ENCODE results near the gene CDKL5.

The CDKL5 gene

DNA sequence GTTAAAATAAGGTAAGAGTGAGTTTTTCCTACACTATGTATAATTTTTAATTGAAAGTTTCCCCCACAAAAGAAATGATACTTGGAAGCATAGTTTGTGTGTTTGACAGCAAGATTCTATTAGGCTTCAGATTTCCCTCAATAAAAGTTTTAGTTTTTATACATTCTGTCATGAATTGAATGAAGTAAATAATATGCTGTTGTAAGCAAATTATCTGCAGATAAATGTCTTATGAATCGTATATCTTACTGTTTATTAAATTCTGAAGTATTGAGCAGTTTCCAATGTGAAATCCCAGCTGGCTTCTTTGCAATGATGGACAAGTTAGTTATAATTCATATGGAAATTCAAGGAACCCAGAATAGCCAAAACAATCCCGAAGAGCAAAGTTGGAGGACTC lies 213.0 kb downstream of the CDKL5 start:
- TF ChIP-seq, protein P1, sequence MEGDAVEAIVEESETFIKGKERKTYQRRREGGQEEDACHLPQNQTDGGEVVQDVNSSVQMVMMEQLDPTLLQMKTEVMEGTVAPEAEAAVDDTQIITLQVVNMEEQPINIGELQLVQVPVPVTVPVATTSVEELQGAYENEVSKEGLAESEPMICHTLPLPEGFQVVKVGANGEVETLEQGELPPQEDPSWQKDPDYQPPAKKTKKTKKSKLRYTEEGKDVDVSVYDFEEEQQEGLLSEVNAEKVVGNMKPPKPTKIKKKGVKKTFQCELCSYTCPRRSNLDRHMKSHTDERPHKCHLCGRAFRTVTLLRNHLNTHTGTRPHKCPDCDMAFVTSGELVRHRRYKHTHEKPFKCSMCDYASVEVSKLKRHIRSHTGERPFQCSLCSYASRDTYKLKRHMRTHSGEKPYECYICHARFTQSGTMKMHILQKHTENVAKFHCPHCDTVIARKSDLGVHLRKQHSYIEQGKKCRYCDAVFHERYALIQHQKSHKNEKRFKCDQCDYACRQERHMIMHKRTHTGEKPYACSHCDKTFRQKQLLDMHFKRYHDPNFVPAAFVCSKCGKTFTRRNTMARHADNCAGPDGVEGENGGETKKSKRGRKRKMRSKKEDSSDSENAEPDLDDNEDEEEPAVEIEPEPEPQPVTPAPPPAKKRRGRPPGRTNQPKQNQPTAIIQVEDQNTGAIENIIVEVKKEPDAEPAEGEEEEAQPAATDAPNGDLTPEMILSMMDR (IDR thresholded peaks at IDR 0.05; ENCODE audit: low read depth, low read length, missing control alignments) = no peak
- H3K36me3 ChIP-seq (replicated peaks) = no peaks in the 10 kb centered on the region
- H3K27me3 ChIP-seq (replicated peaks) = no peaks in the 10 kb centered on the region
- H3K27ac ChIP-seq = no peak overlapping the region
- in situ Hi-C loops (cut with HindIII; ENCODE audit: low pct_ligation_motif_present, low sequenced_read_pairs) = no loop called here
- no peak overlapping the region for H3K4me3 ChIP-seq (ENCODE audit: low read depth, low read length)
- no peak for DNase-seq

DNA sequence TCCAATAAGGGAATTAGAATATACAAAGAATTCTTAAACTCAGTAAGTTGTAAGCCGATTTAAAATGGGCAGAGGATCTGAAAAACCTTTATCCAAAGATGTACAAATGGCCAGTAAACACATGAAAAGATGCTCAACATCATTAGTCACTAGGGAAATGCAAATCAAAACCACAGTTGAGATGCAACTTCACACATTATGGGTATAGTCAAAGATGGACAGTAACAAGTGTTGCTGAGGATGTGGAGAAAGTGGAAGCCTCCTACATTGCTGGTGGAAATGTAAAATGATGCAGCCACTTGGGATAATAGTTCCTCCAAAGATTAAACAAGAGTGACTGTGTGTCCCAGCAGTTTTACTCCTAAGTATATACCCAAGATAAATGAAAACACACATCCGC lies 213.9 kb downstream of the CDKL5 start:
- no peaks in the 10 kb centered on the region for H3K36me3 ChIP-seq (replicated peaks)
- no peak overlapping the region for H3K27ac ChIP-seq
- H3K4me3 ChIP-seq (ENCODE audit: low read depth, low read length) = no peak overlapping the region
- in situ Hi-C loops (cut with HindIII; ENCODE audit: low pct_ligation_motif_present, low sequenced_read_pairs) = no loop called here
- TF ChIP-seq, protein P1 (IDR thresholded peaks at IDR 0.05; ENCODE audit: low read depth, low read length, missing control alignments) = no peak
- no peak for DNase-seq
- H3K27me3 ChIP-seq (replicated peaks) = no peaks in the 10 kb centered on the region

DNA sequence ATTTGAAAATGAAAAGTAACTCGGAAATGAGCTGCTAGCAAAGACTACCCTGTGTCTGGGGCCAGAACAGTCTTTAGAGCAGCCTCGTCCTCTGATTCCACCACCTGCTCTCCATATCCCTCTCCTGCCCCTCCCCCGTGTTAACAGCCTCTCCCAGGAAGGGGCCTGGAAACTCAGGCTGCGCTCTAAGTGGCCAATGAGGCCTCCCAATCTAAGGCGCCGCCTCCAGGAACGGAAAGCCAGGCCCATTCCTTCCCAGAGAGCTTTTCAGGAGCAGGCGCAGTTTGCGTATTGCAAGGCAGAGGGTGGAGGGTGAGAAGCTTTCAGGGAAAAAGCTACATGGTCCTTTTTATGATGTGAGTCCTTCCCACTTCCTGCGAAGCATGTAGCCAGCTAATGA lies 215.3 kb downstream of the CDKL5 start:
- TF ChIP-seq, protein P1 (IDR thresholded peaks at IDR 0.05; ENCODE audit: low read depth, low read length, missing control alignments) = no peak
- no peak for DNase-seq
- H3K27ac ChIP-seq = no peak overlapping the region
- in situ Hi-C loops (cut with HindIII; ENCODE audit: low pct_ligation_motif_present, low sequenced_read_pairs) = no loop called here
- H3K36me3 ChIP-seq (replicated peaks) = no peaks in the 10 kb centered on the region
- no peaks in the 10 kb centered on the region for H3K27me3 ChIP-seq (replicated peaks)
- no peak overlapping the region for H3K4me3 ChIP-seq (ENCODE audit: low read depth, low read length)

DNA sequence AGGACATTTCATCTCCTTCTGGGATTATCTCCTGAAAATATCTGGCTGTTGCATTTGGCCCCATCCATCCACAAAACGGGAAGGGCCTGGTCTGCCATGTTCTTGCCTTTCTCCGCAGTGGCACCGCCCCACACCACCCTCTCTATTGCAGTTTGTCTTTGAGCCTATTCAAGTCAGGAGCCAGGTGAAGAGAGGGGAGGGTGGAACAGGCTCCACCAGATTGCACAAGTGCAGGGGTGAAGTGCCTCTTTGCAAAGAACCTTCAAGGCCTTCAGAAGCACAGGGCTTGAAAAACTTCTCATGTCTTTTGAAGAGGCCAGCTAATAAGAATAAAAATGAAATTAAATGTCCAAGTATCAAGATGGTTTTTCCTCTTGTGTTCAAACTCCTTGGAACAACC lies 217.8 kb downstream of the CDKL5 start:
- Histone ChIP-seq H3K27me3 (replicated peaks) (no peaks in the 10 kb centered on the region), H3K4me3 (ENCODE audit: low read depth, low read length) (no peak overlapping the region), H3K27ac (no peak overlapping the region), H3K36me3 (replicated peaks) (no peaks in the 10 kb centered on the region)
- in situ Hi-C loops (cut with HindIII; ENCODE audit: low pct_ligation_motif_present, low sequenced_read_pairs) = no loop called here
- no peak for DNase-seq
- TF ChIP-seq, protein P1 (IDR thresholded peaks at IDR 0.05; ENCODE audit: low read depth, low read length, missing control alignments) = no peak

DNA sequence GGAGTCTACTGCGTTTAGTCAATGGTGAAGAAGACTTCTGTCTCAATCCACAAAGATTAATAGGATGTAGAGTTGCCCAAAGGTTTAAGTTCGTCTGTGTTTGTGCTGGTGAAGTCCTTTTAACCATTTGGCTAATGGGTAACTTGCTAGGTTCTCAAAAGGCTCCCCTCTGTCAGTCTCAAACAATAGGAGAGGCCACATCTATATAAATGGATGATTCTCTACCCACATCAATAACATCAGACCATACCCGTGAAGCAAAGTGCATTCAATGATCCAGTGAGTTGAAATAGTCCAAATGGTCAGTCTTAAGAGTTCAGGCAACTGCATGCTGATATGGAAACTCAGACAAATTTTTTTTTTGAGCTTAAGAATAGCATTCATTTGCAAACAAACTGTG lies 218.4 kb downstream of the CDKL5 start:
- TF ChIP-seq, protein P1 (IDR thresholded peaks at IDR 0.05; ENCODE audit: low read depth, low read length, missing control alignments) = no peak
- no peak for DNase-seq

DNA sequence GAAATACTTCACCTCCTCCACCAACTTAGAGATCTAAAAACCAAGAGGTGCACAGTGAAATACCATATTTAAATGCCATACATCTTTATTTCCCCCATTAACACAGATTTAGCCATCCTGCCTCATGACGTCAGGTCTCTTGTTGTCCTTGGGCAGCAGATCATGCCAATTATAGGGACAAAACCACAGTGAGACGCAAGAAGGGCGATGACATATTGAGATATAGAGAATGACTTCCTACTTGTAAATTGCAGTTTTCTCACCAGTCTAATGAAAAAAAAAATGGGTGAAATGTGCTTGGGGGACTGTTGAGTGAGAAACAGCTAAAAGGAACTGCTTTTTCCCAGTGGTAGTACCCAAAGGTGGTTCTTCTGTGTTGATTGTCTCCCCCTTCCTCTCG lies 222.2 kb downstream of the CDKL5 start:
- no peak overlapping the region for H3K4me3 ChIP-seq (ENCODE audit: low read depth, low read length)
- TF ChIP-seq, protein P1 (IDR thresholded peaks at IDR 0.05; ENCODE audit: low read depth, low read length, missing control alignments) = no peak
- H3K36me3 ChIP-seq (replicated peaks) = no peaks in the 10 kb centered on the region
- in situ Hi-C loops (cut with HindIII; ENCODE audit: low pct_ligation_motif_present, low sequenced_read_pairs) = no loop called here
- no peak overlapping the region for H3K27ac ChIP-seq
- H3K27me3 ChIP-seq (replicated peaks) = no peaks in the 10 kb centered on the region
- no peak for DNase-seq

More for the DNA sequence above, 218.4 kb downstream of the CDKL5 start:
- in situ Hi-C loops (cut with HindIII; ENCODE audit: low pct_ligation_motif_present, low sequenced_read_pairs) = no loop called here
- H3K4me3 ChIP-seq (ENCODE audit: low read depth, low read length) = no peak overlapping the region
- H3K36me3 ChIP-seq (replicated peaks) = no peaks in the 10 kb centered on the region
- no peaks in the 10 kb centered on the region for H3K27me3 ChIP-seq (replicated peaks)
- H3K27ac ChIP-seq = no peak overlapping the region
